22Rv1 (cell line): ENCODE results near the gene CFAP73.

Experiments
- ZFX ChIP-seq: fragments of 450-650 bp; IDR thresholded peaks from 2 replicates; pipeline ENCODE4 v1.6.1; 2017; ENCODE audit warnings: antibody characterized with exemption, borderline replicate concordance
- TF ChIP-seq, protein P1 (sequence below): fragments of 450-650 bp; IDR thresholded peaks from 2 replicates; pipeline ENCODE4 v1.5.1; 2017; ENCODE audit warnings: mild to moderate bottlenecking

DNA sequence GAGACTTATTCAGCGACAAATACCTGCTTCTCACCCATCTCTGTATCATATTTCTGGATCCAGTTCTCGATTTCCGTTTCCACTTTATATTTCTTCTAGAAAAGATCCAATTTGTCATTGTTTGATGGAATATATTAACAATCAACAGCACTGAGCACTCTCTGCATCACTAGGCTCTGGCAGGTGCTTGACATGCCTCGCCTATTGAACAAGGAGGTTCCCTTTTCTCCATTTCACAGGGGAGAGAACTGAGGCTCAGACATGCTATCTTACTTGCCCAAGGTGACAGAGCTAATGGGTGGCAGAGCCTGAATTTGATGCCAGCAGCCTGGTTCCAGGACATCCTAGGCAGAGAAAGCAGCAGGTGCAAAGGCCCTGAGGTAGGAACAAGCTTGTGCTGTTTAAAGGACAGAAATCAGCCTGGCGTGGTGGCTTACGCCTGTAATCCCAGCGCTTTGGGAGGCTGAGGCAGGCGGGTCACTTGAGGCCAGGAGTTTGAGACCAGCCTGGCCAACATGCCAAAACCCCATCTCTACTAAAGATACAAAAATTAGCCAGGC, 48.1 kb downstream of the CFAP73 start:
- TF ChIP-seq, protein P1, sequence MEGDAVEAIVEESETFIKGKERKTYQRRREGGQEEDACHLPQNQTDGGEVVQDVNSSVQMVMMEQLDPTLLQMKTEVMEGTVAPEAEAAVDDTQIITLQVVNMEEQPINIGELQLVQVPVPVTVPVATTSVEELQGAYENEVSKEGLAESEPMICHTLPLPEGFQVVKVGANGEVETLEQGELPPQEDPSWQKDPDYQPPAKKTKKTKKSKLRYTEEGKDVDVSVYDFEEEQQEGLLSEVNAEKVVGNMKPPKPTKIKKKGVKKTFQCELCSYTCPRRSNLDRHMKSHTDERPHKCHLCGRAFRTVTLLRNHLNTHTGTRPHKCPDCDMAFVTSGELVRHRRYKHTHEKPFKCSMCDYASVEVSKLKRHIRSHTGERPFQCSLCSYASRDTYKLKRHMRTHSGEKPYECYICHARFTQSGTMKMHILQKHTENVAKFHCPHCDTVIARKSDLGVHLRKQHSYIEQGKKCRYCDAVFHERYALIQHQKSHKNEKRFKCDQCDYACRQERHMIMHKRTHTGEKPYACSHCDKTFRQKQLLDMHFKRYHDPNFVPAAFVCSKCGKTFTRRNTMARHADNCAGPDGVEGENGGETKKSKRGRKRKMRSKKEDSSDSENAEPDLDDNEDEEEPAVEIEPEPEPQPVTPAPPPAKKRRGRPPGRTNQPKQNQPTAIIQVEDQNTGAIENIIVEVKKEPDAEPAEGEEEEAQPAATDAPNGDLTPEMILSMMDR: no peak
- TF ChIP-seq ZFX: no peak
